Left forelimb (tissue), 1 donor: ENCODE measurements around the gene HIKESHI.
"Not testable (repeated sequence)": the region's sequence is repeated elsewhere in the genome, so short reads cannot be mapped to it uniquely, and the experiment has no call there.

Experiments used
- DNase-seq: peaks from one replicate; pipeline ENCODE4 v3.0.0-alpha.2; 2018; ENCODE audit warnings: low spot score

The HIKESHI gene

DNA sequence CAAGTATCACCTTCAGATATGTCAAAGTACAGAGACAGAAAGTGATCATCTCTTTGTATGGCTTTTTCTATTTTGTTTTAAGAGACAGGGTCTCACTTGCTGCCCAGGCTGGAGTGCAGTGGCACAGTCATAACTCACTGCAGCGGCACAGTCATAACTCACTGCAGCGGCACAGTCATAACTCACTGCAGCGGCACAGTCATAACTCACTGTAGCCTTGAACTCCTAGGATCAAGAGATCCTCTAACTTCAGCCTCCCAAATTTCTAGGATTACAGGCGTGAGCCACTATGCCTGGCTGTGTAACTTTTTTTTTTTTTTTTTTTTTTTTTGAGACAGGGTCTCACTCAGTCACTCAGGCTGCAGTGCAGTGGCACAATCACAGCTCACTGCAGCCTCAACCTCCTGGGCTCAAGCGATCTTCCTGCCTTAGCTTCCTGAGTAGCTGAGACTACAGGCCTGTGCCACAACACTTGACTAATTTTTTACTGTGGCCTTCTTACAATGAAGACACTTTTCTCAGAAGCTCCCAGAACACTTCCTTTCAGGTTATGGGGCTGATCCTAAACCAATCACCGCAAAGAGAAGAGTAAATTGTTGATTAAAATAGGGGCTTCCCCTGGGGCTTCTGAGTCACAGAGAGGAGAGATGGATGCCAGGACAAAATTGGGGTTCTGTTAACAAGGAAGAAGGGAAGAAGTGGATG lies 9.0 kb upstream of the HIKESHI start:
- no peak for DNase-seq

- DNase-seq, result no peak
Measured at GRCh38 chr11:86294026-86294425, 8.0 kb upstream of the HIKESHI start.

GRCh38 chr11:86301742-86302091 lies 323 bp upstream of the HIKESHI start:
- no peak for DNase-seq

- DNase-seq, result no peak
Measured at GRCh38 chr11:86303257-86303656, 1.2 kb downstream of the HIKESHI start.

DNA sequence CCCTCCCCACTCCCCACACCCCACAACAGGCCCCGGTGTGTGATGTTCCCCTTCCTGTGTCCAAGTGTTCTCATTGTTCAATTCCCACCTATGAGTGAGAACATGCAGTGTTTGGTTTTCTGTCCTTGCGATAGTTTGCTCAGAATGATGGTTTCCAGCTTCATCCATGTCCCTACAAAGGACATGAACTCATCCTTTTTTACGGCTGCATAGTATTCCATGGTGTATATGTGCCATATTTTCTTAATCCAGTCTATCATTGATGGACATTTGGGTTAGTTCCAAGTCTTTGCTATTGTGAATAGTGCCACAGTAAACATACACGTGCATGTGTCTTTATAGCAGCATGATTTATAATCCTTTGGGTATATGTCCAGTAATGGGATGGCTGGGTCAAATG lies 6.7 kb downstream of the HIKESHI start:
- not testable (repeated sequence) for DNase-seq

DNA sequence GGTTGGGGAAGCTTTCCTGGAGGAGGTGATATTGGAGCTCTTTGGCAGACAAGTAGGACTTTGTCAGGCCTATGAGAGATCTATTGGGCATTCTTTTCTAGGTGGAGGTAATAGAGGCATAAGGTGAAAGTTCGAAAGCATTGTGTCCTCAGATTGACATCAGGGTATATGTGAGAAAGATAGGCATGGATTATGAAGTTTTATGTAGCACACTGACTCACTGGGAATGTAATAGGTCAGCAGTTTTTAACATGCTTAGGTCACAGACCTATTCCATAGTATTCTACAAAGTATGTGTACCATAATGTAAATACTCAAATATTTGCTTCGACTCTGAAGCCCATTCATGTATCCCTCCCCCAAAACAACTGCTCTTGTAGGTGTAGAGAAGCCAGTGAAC lies 11.8 kb downstream of the HIKESHI start:
- DNase-seq, result no peak

- no peak for DNase-seq
Measured at GRCh38 chr11:86314636-86315035, 12.6 kb downstream of the HIKESHI start.

DNA sequence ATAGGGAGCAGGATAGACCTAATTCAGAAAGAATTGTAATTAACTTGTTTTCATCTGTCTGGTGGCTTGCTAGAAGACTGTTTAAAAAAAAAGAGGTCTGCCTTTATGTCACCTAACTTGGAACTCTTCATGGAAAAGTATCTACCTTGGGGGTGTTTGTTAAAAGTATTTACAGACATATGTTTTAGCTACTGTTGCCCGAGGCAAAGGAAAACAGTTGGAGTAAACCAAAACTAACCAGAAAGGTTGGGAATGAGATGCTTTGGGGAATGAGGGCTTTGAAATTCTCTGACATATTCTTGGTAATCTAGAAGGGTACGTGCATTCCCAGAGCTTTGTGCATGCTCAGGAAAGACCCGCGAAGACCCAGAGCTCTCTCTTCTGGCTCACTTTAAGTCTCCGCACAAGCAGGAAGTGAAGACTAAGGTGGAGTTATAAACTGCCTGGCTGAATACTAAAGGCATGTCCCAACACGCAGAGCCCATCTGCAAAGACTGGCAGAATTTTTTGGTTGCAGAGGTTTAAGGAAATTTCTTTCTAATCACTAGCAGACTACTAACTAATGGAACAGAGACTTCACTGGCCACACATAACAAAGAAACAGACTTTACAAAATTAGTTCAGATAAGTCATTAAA lies 33.2 kb downstream of the HIKESHI start:
- DNase-seq, result no peak

GRCh38 chr11:86337227-86337626 lies 35.2 kb downstream of the HIKESHI start:
- DNase-seq, result no peak

DNA sequence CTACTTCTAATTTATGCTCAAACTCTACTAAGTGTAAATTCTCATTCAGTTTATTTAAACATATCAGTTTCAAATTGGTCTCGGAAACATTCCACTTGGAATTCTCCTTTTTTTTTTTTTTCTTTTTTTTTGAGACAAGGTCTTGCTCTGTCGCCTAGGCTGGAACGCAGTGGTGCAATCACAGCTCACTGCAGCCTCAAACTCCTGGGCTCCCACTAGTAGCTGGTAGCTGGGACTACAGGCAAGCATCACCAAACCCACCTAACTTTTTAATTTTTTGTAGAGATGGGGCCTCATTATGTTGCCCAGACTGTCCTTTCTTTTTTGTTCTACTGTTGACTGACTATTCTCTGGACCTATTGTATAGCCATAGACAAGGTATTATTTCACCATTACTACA lies 39.3 kb downstream of the HIKESHI start:
- DNase-seq, result no peak

GRCh38 chr11:86346513-86346912 lies 44.5 kb downstream of the HIKESHI start:
- DNase-seq, result no peak

DNA sequence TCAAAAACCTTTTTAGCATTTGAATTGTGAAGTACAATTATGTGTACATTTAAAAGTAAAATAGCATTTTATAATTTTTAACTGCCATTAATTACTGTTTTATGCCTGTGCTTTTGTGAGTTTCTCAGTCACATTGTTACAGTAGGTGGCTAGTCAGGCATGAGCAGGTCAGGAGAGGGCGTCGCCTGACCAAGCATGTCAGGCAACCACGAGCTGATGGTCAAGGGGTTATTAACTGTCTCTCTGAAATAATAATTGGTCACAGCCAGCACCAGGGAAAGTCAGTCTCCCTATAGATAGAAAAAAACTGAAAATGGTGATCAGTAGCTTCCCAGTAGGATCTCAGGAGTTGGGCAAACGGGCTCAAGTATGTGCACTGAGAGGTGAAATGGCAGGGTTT lies 53.2 kb downstream of the HIKESHI start:
- DNase-seq, result no peak

DNA sequence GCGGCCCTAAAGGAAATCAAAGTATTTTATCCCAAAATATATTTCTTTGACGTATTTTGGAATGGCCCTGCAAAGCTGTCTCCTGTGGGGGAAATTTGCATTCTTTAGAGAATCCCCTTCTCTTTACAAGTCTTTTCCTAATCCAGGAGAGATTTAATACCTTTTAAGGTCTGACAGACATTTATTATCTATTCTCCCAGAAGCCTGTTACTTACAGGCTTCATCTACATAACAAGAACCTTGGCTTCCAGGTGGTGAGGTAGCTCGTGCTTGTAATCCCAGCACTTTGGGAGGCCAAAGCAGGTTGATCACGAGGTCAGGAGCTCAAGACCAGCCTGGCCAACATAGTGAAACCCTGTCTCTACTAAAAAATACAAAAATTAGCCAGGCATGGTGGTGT lies 55.4 kb downstream of the HIKESHI start:
- DNase-seq, result not testable (repeated sequence)

GRCh38 chr11:86358720-86359119 lies 56.7 kb downstream of the HIKESHI start:
- no peak for DNase-seq

GRCh38 chr11:86360775-86361395 lies 58.8 kb downstream of the HIKESHI start:
- DNase-seq, result no peak

DNA sequence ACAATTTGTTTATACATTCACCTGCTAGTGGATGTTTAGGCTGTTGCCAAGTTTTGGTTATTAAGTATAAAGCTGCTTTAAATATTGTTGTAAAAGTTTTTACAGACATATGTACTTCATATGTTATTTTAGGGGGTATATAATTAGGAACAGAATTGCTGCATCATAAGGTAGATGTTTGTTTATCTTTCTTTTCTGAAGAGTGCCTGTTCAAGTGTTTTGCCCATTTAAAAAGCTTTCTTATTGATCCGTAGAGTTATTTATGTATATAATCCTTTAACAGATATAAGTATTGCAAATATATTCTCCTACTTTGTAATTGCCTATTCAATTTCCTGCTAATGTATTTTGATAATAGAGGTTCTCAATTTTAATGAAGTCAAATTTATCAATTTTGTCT lies 61.4 kb downstream of the HIKESHI start:
- no peak for DNase-seq

DNA sequence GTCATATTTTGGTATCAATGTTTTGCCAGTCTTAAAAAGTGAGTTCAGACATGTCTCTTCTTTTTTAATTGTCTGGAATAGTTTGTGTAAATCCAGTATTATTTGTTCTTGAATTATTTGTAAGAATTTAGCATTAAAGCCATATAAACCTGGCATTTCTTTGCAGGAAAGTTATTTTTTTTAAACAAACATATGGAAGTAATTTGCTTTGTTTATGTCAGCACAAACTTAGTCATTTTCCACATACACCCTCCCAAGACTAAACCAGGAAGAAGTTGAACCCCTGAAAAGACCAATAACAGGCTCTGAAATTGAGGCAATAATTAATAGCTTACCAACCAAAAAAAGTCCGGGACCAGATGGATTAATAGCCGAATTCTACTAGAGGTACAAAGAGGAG lies 63.5 kb downstream of the HIKESHI start:
- no peak for DNase-seq

GRCh38 chr11:86369668-86370067 lies 67.6 kb downstream of the HIKESHI start:
- no peak for DNase-seq

DNA sequence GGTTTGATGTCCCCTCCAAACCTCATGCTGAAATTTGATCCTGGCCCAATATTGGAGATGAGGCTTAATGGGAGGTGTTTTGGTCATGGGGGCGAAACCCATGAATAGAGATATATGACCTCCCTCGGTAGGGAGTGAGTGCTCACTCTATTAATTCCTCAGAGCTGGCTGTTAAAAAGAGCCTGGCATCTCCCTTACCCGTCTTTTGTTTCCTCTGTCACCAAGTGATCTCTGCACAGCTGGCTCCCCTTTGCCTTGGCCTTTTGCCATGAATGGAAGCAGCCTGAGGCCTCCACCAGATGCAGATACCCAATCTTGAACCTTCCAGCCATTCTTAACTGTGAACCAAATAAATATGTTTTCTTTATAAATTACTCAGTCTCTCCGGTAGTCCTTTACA lies 68.1 kb downstream of the HIKESHI start:
- DNase-seq, result no peak

DNA sequence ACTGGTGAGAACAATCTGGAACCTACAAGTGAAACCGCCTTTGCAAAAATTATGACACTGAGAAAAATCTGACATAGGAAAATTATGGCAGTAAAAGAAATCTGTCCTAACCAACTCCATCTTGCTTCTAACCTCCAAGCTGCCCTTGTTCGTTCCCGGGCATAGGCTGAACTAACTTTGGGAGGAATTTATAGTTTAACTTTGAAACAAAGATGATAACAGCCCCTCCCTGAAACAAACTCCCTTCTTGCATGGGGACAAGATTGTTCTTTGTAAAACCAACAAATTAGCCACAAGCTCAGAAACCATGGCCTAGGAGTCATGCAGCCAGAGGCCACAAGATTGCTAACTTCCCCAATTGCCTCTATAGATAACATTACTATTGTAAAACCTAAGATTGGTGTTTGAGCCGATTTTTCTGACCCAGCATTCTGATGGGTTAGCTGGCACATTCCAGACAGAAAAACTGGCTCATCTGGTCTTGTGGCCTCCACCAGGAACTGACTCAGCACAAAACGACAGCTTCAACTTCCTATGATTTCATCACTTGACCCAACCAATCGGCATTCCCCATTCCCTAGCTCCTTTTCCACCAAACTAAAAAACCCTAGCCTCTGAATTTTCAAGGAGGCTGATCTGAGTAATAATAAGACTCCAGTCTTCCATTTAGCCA lies 69.0 kb downstream of the HIKESHI start:
- no peak for DNase-seq

DNA sequence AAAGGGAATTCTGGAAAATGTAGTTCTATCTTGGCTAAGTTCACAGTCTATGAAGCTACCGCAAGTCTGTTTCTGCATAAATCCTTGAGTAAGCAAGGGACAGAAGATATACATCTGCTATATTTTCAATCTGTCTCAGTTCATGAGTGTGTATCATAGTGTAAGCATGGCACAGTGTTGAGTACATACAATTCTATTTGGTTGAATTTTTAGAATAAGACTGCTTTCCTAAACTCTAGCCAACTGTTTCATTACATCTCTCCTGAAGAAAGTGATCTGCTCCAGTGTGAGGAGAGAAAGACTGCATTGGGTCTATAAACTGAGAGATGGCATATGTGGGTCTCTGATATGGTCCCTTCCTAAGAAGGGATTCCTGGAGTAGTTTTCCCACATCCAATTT lies 70.0 kb downstream of the HIKESHI start:
- no peak for DNase-seq

DNA sequence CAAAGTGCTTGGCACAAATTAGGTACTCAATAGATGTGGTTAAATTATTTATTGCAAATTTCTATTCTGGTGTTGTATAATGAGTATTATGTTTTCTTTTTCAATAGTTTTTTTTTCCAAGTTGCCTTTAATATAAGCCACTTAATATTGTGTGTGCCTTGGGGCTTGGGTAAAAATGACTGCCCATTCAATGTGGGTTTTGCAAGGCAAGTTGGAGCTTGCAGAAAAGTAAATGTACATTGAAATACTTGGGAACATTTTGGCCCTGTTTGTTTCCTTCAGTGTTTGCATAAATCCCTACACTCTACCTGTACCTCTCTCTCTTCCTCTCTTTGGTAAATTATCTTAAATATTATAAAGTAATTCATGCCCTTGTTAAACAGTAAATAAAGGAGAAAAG lies 70.5 kb downstream of the HIKESHI start:
- no peak for DNase-seq

- no peak for DNase-seq
Measured at GRCh38 chr11:86374069-86374468, 72.0 kb downstream of the HIKESHI start.
